Pulmonary artery endothelial cell (primary cell): Measurements from ENCODE around the gene TBL1Y. TPM values are rescaled to one million over a fixed set of nuclear protein-coding genes. Genes with fewer than 3 reads are reported as not detected.
"Not testable (repeated sequence)": the region's sequence is repeated elsewhere in the genome, so short reads cannot be mapped to it uniquely, and the experiment has no call there.

Experiments
- DNase-seq: peaks from one replicate; pipeline ENCODE4 v3.0.0-alpha.2; 2011; ENCODE audit warnings: low read depth, low spot score
- total RNA-seq: library from RNA; depleted of rRNA; stranded (reverse); fragments of >200 nt; gene quantifications from 2 replicates; pipeline ENCODE4 v1.2.3, GENCODE V29; 2014

TBL1Y gene
- total RNA-seq, 1 donor from 2014 or later: not detected

GRCh38 chrY:6972271-6972887 is 61.9 kb downstream of the TBL1Y start:
- DNase-seq: no peak

DNA sequence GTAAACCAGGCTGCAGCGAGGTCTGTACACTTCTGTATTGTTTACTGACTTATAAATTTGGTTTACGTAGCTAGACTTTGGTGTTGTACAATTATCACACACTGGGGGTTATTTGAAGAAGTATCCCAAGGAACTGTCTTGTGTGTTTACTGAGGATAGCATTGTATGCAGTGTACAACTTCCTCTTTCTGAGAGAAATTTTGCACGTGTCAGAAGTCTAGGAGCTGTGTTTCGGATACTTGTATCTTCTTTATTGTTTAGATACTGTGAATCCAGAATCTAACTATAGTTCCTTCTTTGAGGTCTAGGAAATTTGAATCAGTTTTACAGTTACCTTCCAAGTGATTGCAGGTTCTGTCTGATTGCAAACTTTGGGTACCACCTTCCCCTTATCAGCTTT is 64.5 kb downstream of the TBL1Y start:
- no peak for DNase-seq

DNA sequence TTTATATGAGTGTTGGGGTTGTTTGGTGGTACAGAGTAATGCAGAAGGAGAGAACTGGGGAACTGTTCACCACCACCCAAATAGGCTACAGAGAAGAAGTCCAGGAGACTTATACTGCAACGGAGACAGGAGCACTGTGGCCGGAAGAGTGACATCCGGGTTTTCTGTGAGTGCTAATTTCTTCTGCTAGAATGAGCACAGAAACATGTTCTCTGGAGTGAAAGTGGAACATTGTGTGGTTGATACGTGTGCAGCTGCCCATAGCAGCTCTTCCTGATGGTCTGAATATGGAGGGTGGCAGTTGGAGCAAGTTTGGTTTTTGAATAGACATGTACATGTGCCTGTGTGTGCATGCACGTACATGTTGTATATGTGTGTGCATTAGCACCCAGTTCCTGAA is 67.3 kb downstream of the TBL1Y start:
- no peak for DNase-seq

GRCh38 chrY:6983221-6983620 is 72.7 kb downstream of the TBL1Y start:
- DNase-seq: no peak

- DNase-seq: no peak
Measured at GRCh38 chrY:6987811-6988210, 77.3 kb downstream of the TBL1Y start.

- DNase-seq: no peak
Measured at GRCh38 chrY:6989886-6990620, 79.6 kb downstream of the TBL1Y start.

- DNase-seq: no peak
Measured at GRCh38 chrY:6992041-6992440, 81.5 kb downstream of the TBL1Y start.

GRCh38 chrY:6995987-6996386 is 85.5 kb downstream of the TBL1Y start:
- DNase-seq: no peak

GRCh38 chrY:6997503-6998066 is 87.1 kb downstream of the TBL1Y start:
- DNase-seq: no peak

- no peak for DNase-seq
Measured at GRCh38 chrY:6999905-7000304, 89.4 kb downstream of the TBL1Y start.

GRCh38 chrY:7002581-7002980 is 92.1 kb downstream of the TBL1Y start:
- DNase-seq: no peak

GRCh38 chrY:7007911-7008310 is 97.4 kb downstream of the TBL1Y start:
- DNase-seq: no peak

GRCh38 chrY:7008578-7009355 is 98.3 kb downstream of the TBL1Y start:
- DNase-seq: no peak

DNA sequence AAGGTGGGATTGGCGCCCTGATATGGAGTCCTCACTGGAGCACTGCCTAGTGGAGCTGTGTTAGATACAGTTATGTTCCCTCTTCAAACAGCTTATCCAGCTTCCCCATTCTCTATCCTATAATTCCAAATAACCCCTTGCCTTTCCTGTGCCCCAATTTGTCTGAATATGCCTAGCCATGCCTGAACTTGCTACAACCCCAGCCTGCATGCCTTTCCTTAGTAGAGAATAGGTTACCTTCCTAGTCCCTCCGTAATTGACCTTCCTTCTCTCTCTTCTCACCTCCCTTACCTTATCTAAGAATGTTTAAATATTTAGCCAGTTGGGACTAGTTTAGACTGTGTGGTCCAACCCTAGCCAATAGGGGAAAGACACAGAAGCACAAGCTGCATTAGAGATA is 102.6 kb downstream of the TBL1Y start:
- DNase-seq: no peak

DNA sequence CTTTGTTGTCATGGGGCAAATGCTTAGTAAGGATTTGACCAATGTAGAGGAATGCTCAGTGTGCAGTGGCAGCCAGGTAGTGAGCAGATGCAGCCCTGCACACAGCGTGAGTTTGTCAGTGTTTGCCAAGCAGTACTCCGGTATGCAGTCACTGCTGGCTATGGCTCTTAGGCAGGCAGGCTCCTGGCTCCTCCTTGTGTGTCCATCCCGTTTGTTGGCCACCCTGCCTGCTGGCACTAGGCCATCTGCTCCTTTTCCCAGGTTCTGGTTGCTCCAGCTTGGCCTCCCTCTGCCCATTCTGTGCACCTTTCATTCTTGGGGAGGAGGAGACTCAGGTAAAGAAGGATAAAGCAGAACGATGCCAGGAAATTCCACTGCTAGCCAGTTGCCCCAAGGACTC is 106.0 kb downstream of the TBL1Y start:
- no peak for DNase-seq

DNA sequence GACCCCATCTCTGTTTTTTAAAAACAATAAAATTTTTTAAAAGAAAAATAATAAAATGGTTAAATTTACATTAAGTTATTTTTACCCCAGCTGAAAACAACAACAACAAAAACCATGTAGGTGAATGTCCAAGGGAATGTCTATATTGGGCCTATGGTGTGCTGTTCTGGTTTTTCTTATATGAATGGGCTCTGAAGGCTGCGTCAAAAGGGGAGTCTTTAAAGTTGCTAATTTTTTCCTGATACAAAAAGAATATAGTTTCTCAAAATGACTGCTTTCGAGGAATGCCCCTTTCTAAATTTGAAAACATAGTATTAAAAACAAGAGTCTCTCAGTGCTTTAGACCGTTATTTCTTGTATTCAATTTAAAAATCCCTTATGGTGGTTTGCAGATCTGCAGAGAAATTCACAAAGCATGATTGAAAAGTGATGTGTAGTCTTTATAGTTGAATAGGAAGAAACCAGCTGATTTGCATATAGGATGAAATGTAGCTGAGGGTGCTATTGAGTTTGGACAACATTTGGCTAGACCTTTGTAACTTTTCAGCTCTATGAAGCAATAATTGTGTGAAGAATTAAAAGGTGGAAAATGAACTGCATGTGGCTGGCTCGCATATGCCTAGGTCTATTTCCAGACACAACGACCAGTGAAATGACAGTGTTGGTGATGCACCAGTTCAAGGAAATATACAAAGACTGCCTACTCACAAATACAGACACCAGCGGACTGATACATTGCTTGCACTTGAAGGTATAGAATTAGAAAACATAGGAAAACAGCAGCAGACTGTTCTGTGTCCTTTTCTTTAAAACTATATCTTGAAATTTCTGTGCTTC is 107.0 kb downstream of the TBL1Y start:
- DNase-seq: no peak

DNA sequence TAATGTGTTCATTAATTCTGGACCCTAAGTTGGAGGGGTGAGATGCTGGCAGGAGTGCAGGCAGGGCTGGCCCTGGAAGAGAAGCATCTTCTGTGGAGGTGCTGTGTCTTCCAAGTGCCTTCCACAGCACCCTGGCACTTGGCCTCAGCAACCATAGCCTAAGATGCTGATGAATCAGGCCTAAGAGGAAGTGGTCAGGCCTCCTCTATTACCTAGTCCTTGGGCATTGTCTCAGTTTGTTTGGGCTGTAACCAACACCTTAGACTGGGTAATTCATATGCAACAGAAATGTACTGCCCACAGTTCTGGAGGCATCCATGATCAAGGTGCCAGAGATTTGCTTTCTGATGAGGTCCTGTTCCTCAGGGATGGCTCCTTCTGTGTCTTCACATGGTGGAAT is 128.5 kb downstream of the TBL1Y start:
- DNase-seq: no peak

- no peak for DNase-seq
Measured at GRCh38 chrY:7040662-7041061, 130.2 kb downstream of the TBL1Y start.

- DNase-seq: no peak
Measured at GRCh38 chrY:7041983-7042382, 131.5 kb downstream of the TBL1Y start.

- not testable (repeated sequence) for DNase-seq
Measured at GRCh38 chrY:7052461-7052860, 142.0 kb downstream of the TBL1Y start.

DNA sequence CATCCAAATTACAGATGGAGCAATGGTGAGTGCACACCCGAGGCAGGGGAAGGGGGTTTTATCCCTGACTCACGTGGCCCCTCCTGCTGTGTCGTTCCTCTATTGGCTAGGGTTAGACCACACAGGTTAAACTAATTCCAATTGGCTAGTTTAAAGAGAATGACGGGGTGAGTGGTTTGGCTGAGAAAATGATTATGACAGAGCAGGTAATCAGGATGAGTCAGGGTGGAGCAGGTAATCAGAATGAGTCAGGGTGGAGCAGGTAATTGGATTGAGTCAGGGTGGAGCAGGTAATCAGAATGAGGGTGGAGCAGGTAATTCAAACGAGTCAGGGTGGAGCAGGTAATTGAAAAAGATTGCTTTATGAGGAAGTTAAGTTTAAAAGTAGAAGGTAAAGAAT is 146.4 kb downstream of the TBL1Y start:
- DNase-seq: no peak
